Fibroblast of lung (primary cell): ENCODE data around the gene ADAMTS17. TPM values are rescaled to one million over a fixed set of nuclear protein-coding genes. Genes with fewer than 3 reads are reported as not detected.

ENCODE experiments used
- DNase-seq, 2 donors: peaks; one replicate each; pipeline versions ENCODE4 v3.0.0 to v3.0.0-alpha.2; 2010; ENCODE audit warnings: low read depth in 2 of 2
- H2AFZ ChIP-seq: 2 replicates; pipeline ENCODE4 v1.5.1; 2012; ENCODE audit warnings: low read length, control low read depth, inconsistent platforms
- H3K27ac ChIP-seq: 2 replicates; pipeline ENCODE4 v1.5.1; 2011; ENCODE audit warnings: low read length, control low read depth; ENCODE audit not compliant: insufficient read depth
- H3K27me3 ChIP-seq: 2 replicates; pipeline ENCODE4 v1.5.1; 2011; ENCODE audit warnings: mild to moderate bottlenecking, low read length; ENCODE audit not compliant: control insufficient read depth, insufficient read depth
- H3K36me3 ChIP-seq: 2 replicates; pipeline ENCODE4 v1.5.1; 2011; ENCODE audit warnings: low read length; ENCODE audit not compliant: control insufficient read depth, insufficient read depth
- H3K4me1 ChIP-seq: 2 replicates; pipeline ENCODE4 v1.5.1; 2011; ENCODE audit warnings: low read length; ENCODE audit not compliant: control insufficient read depth, insufficient read depth; ENCODE audit errors: extremely low read depth
- H3K4me2 ChIP-seq: 2 replicates; pipeline ENCODE4 v1.5.1; 2011; ENCODE audit warnings: low read length, control low read depth; ENCODE audit not compliant: insufficient read depth; ENCODE audit errors: extremely low read depth
- H3K4me3 ChIP-seq, 4 experiments: fragments of 200-600 bp in 1 of 4; sonication (generic) in 1 of 4; replicated peaks in 1 of 4; 2 replicates each; pipeline ENCODE4 v1.5.1; 2011 to 2016; ENCODE audit warnings: low read length in 4 of 4, low read depth in 3 of 4, mild to moderate bottlenecking in 3 of 4, control low read depth in 2 of 4, inconsistent platforms in 1 of 4, mixed read lengths in 1 of 4; ENCODE audit not compliant: insufficient read depth in 1 of 4; ENCODE audit errors: control extremely low read depth in 1 of 4
- H3K79me2 ChIP-seq: 2 replicates; pipeline ENCODE4 v1.5.1; 2012; ENCODE audit warnings: mild to moderate bottlenecking, low read length, inconsistent platforms; ENCODE audit not compliant: control insufficient read depth, insufficient read depth
- H3K9ac ChIP-seq: 2 replicates; pipeline ENCODE4 v1.5.1; 2011; ENCODE audit warnings: mild to moderate bottlenecking, low read length, control low read depth; ENCODE audit not compliant: insufficient read depth
- H3K9me3 ChIP-seq: 2 replicates; pipeline ENCODE4 v1.5.1; 2012; ENCODE audit warnings: low read depth, low read length; ENCODE audit not compliant: control insufficient read depth, insufficient read depth
- H4K20me1 ChIP-seq: 2 replicates; pipeline ENCODE4 v1.5.1; 2011; ENCODE audit warnings: low read length; ENCODE audit not compliant: control insufficient read depth, insufficient read depth; ENCODE audit errors: extremely low read depth
- CTCF ChIP-seq, 2 donors: IDR thresholded peaks in 1 of 2; conservative IDR thresholded peaks in 1 of 2; 1 replicate in 1 of 2; 2 replicates in 1 of 2; pipeline ENCODE4 v1.5.1; 2011 to 2012; ENCODE audit warnings: low read length in 2 of 2, control low read depth in 1 of 2, inconsistent platforms in 1 of 2, low read depth in 1 of 2, mild to moderate bottlenecking in 1 of 2
- EZH2 ChIP-seq: IDR thresholded peaks from 2 replicates; pipeline ENCODE4 v1.5.1; 2012; ENCODE audit warnings: low read length, control low read depth, mild to moderate bottlenecking; ENCODE audit errors: missing control alignments
- polyA plus RNA-seq, 2 donors: library from polyadenylated mRNA; depleted of rRNA in 1 of 2; stranded (reverse) in 1 of 2; unstranded in 1 of 2; fragments of >200 nt; gene quantifications; 2 replicates each; pipeline ENCODE4 v1.2.1, GENCODE V29; 2011 to 2012; ENCODE audit warnings: missing spikeins in 1 of 2
- total RNA-seq: library from RNA; depleted of rRNA; stranded (reverse); fragments of >200 nt; gene quantifications from 2 replicates; pipeline ENCODE4 v1.2.1, GENCODE V29; 2014

Gene ADAMTS17
- total and polyA plus RNA-seq, 2 donors (not counting 1 experiment from before 2014, with no cell fraction given): 0.09 to 0.17 TPM

- no peaks in the 10 kb centered on the region for H3K27me3 ChIP-seq
- H3K4me1 ChIP-seq: no peaks in the 10 kb centered on the region
- H3K4me2 ChIP-seq: no peak overlapping the region
- H3K4me3 ChIP-seq: no peak overlapping the region
- H4K20me1 ChIP-seq: no peaks in the 10 kb centered on the region
- DNase-seq: no peak
- H3K9me3 ChIP-seq: no peaks in the 10 kb centered on the region
- no peaks in the 10 kb centered on the region for H3K36me3 ChIP-seq
- no peak overlapping the region for H3K27ac ChIP-seq
- H3K9ac ChIP-seq: no peak overlapping the region
- no peak for TF ChIP-seq CTCF (conservative IDR thresholded peaks at IDR 0.05 in 1 of 2, IDR thresholded peaks at IDR 0.05 in 1 of 2; ENCODE audit: low read depth in 1 of 2, low read length in 2 of 2)
- no peak for TF ChIP-seq EZH2
- H2AFZ ChIP-seq: no peak overlapping the region
- no peaks in the 10 kb centered on the region for H3K79me2 ChIP-seq
Measured at GRCh38 chr15:100266166-100266565, 75.6 kb downstream of the ADAMTS17 start.

GRCh38 chr15:100265641-100266035 lies 76.1 kb downstream of the ADAMTS17 start:
- H4K20me1 ChIP-seq: no peaks in the 10 kb centered on the region
- no peaks in the 10 kb centered on the region for H3K27me3 ChIP-seq

DNA sequence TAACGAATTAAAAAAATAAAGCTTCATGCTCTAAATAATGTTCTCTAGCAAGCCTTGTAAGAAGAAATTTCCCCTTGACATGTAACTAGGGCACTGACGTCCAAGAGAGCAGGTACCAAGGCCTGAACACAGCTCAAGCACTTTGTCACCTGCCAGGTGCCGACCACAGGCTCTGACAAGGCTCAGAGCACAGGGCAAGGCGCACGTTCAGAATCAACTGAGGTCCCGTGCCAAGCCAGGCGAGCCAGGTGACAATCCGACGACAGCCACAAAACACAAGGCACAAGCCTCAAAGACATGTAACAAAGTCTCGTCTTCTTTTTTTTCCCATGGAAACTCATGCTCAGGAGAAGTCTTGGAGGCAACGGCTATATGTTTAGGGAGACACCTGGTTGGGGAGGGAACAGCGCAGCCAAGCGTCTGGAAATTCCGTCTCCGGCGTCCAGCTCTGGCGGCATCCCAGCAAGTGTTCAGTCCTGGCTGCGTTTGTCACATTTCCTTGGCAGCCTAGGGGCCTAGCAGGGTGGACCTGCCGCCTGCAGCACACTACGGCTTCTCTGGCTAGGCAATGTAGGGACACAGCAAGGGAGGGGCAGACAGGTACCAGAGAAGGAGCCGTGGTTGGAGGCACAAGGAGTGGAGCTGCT lies 76.7 kb downstream of the ADAMTS17 start:
- Histone ChIP-seq H3K4me1 (no peaks in the 10 kb centered on the region), H3K79me2 (no peaks in the 10 kb centered on the region), H3K4me3 (no peak overlapping the region), H2AFZ (no peak overlapping the region), H3K4me2 (no peak overlapping the region), H3K9me3 (no peaks in the 10 kb centered on the region), H3K36me3 (no peaks in the 10 kb centered on the region), H3K27me3 (no peaks in the 10 kb centered on the region), H3K27ac (no peak overlapping the region), H3K9ac (no peak overlapping the region), H4K20me1 (no peaks in the 10 kb centered on the region)
- no peak for DNase-seq
- TF ChIP-seq CTCF (conservative IDR thresholded peaks at IDR 0.05 in 1 of 2, IDR thresholded peaks at IDR 0.05 in 1 of 2; ENCODE audit: low read depth in 1 of 2, low read length in 2 of 2) (no peak), EZH2 (no peak)

More at GRCh38 chr15:100265641-100266035, 76.1 kb downstream of the ADAMTS17 start:
- Histone ChIP-seq H3K36me3 (no peaks in the 10 kb centered on the region), H3K79me2 (no peaks in the 10 kb centered on the region), H3K27ac (no peak overlapping the region), H3K4me3 (no peak overlapping the region), H3K4me2 (no peak overlapping the region), H2AFZ (no peak overlapping the region), H3K4me1 (no peaks in the 10 kb centered on the region), H3K9ac (no peak overlapping the region), H3K9me3 (no peaks in the 10 kb centered on the region)
- TF ChIP-seq CTCF (conservative IDR thresholded peaks at IDR 0.05 in 1 of 2, IDR thresholded peaks at IDR 0.05 in 1 of 2; ENCODE audit: low read depth in 1 of 2, low read length in 2 of 2) (no peak), EZH2 (no peak)
- DNase-seq: no peak
